Epithelial cell of proximal tubule (primary cell): Measurements from ENCODE around the gene PLSCR5. TPM values are rescaled to one million over a fixed set of nuclear protein-coding genes. Genes with fewer than 3 reads are reported as not detected.

Experiments
- DNase-seq: peaks from one replicate; pipeline ENCODE4 v3.0.0-alpha.2; 2011; ENCODE audit warnings: low read depth
- H3K4me3 ChIP-seq: 2 replicates; pipeline ENCODE4 v1.5.1; 2011; ENCODE audit warnings: low read depth, mild to moderate bottlenecking, low read length
- total RNA-seq: library from RNA; depleted of rRNA; stranded (reverse); fragments of >200 nt; gene quantifications from 2 replicates; pipeline ENCODE4 v1.2.3, GENCODE V29; 2015
- TF ChIP-seq, protein P1 (sequence below): conservative IDR thresholded peaks from 2 replicates; pipeline ENCODE4 v1.5.1; 2012; ENCODE audit warnings: low read depth, mild to moderate bottlenecking, low read length

Gene PLSCR5
- not detected in 2 replicates for total RNA-seq

GRCh38 chr3:146605106-146605505 is at the start of gene PLSCR5:
Gene PLSCR5 (minus strand): TSS chr3:146605346. CDS start chr3:146605212, 134 bp downstream.
- no peak for DNase-seq
- TF ChIP-seq, protein P1, sequence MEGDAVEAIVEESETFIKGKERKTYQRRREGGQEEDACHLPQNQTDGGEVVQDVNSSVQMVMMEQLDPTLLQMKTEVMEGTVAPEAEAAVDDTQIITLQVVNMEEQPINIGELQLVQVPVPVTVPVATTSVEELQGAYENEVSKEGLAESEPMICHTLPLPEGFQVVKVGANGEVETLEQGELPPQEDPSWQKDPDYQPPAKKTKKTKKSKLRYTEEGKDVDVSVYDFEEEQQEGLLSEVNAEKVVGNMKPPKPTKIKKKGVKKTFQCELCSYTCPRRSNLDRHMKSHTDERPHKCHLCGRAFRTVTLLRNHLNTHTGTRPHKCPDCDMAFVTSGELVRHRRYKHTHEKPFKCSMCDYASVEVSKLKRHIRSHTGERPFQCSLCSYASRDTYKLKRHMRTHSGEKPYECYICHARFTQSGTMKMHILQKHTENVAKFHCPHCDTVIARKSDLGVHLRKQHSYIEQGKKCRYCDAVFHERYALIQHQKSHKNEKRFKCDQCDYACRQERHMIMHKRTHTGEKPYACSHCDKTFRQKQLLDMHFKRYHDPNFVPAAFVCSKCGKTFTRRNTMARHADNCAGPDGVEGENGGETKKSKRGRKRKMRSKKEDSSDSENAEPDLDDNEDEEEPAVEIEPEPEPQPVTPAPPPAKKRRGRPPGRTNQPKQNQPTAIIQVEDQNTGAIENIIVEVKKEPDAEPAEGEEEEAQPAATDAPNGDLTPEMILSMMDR, result no peak
- no peak within 1 kb of the TSS for H3K4me3 ChIP-seq

- H3K4me3 ChIP-seq, result no peak overlapping the region
- TF ChIP-seq, protein P1, result no peak
- DNase-seq, result no peak
These were observed 48.8 kb upstream of the PLSCR5 start for GRCh38 chr3:146653978-146654377.

DNA sequence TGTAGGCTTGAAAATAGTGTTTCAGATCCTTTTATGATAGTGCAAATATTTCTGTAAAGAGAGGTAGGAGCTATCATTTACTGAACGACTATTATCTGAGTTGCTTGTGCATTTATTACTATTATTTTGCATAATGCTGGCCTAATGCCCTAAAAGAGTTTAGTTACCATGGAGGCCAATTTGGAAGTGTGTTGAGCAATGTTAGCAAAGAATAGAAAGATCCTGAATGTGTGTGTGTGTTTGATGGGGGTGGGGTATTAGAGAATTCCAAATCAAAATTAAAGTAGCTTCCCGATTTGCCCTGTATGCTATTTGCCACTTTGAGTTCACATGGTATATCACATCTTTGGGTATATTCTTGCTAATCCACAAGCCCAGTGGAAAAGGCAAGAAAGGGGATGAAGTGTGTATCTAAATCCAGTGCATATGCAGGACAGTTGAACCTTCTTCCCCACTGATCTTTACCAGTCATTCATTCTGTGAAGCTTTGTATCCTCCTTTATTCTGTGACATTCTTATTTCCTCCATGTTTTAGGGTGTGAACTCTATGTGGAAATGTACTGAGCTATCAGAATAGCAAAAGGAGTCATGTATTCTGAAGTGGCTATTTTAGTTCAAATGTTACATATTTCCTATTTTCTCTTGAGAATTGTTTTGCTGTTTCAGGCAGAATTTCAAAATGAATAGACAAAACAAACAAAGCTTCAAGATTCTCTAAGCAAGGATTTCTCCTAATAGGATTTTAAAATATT is 45.7 kb upstream of the PLSCR5 start:
- no peak for DNase-seq
- TF ChIP-seq, protein P1, result no peak
- no peak overlapping the region for H3K4me3 ChIP-seq

DNA sequence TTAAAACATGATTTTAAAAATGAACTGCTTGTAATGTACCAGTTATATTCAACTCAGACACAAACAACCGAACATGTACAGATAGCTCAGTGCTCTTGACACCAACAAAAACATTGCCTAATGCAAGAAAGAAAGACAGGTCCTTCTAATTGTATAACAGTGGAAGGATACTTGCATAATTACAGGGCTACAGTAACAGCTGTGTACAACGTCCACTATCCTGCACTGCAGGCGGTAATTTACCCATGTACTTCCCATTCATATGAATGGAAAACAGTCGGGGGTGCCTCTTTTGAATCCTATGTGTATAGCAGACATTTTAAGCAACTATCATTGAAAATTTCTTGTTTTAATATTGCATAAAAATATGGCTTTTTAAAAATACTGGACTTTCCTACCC is 41.1 kb upstream of the PLSCR5 start:
- H3K4me3 ChIP-seq, result no peak overlapping the region
- TF ChIP-seq, protein P1, result no peak
- DNase-seq, result no peak

GRCh38 chr3:146640955-146641867 is 36.1 kb upstream of the PLSCR5 start:
- no peak overlapping the region for H3K4me3 ChIP-seq
- TF ChIP-seq, protein P1, result peak; percentile 73
- DNase-seq, result no peak

GRCh38 chr3:146640361-146640760 is 35.2 kb upstream of the PLSCR5 start:
- no peak for DNase-seq
- TF ChIP-seq, protein P1, result no peak

More at GRCh38 chr3:146640361-146640760, 35.2 kb upstream of the PLSCR5 start:
- no peak overlapping the region for H3K4me3 ChIP-seq
